Activated CD4-positive, alpha-beta T cell treated with anti-CD3 and anti-CD28 coated beads, Interleukin-2, Interleukin-4, amounts not matched to agents 100 ng/mL and 50 ng/mL, durations not matched to agents 16 hours and 8 hours (primary cell): ENCODE data around the gene C11orf21.

Experiments used
- DNase-seq: peaks from one replicate; pipeline ENCODE4 v3.0.0-alpha.2; 2020; ENCODE audit warnings: low spot score

Gene C11orf21

GRCh38 chr11:2259466-2259830 is 42.3 kb downstream of the C11orf21 start:
- DNase-seq = no peak

DNA sequence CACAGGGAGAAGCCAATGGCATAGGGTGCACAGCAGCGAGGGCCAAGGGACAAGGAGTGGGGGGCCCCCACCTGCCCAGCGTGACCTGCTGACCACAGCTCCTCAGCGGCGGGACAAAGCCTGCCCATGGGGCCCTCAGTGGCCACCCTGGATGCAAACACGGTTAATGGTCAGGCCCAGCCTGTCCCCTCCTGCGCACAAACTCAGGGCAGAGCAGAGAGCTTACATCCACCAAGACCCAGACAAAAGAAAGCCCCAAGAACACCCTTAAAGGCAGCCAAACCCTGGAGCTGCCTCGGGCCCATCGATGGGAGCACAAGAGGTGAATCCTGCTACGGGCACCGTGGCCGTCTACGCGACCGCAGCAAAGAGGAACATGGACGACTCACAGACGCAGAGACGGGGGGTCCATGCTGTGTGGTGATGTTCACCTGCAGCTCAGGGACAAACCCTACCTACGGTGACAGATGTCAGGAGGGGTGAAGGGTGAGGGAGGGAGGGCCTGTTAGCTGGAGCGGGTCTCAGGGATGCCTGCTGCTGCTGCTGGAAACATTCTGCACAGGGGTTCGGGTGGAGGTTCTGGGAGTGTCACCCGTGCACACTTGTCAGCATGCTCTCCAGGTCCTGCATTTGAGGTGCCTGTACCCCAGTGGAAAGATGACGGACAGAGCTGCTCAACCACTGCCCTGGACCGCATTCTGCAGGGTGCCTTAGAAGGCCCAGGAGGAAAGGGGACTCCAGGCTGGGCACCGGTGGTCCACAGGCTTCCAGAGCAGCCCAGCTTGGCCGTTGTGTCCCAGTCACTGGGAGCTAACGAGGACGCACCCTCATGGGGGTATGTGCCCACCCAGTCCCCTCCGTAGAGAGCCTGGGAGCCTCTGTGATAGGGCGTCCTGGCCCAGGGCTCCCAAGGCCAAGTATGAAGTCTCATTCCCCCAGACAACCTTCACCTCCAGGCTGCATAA is 42.9 kb downstream of the C11orf21 start:
- DNase-seq = no peak

DNA sequence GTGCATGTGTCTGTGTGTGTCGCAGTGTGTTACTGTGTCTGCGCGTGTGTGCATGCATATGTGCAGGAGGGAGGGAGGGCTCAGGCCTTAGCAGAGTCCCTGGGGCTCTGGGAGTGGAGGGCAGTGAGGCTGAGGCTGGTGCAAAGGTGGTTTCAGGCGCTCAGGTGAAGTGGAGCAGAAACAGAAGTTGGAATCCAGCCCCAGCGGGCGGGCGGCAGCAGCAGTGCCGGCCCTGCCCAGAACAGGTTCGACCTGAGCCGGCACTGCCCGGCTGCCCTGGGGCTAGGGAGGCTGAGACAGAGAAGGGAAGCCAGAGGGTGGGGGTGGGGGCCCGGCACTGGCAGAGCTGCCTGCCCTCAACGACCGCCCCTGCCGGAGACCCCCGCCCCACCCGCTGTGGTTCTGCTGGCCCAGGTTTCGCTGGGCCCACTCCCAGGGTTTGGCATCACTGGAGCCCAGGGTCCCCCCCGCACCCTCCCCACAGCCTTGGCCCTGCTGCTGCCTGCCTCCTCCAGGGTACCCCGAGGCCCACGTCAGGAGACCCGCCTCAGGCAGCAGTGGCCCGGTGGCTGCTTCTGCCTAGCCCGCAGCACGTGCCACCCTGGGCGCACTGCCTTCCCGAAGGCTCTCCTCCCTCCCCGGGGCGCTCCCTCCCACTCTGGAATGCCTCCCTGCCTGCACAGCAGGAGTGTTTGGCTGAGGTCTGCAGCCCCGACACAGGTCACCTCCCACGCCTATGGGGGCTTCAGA is 44.6 kb downstream of the C11orf21 start:
- DNase-seq = no peak

DNA sequence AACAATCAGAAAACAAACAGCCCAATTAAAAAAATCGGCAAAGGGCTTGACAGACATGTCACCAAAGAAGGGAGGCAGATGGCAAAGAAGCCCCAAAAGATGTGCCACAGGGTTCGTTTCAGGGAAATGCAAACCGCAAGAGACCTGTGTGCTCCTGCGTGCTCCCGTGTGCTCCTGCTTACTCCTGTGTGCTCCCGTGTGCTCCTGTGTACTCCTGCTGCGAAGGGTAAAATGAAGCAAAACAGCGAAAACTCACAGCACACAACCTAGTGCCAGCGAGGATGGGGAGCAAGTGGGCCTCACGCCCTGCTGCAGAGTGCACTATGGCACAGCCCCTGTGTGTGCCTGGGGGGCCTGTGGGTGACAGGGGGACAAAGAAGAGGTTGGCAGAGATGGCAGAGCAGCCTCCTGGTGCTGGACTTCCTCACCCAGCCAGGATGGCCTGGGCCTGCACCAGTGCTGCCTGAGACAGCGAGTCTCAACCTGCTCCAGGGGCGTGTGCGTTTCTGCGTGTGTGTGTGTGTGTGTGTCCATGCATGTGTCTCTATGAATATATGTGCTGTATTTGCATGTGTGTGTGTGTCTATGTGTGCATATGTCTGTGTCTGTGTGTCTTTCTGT is 45.3 kb downstream of the C11orf21 start:
- no peak for DNase-seq

GRCh38 chr11:2252018-2252417 is 49.7 kb downstream of the C11orf21 start:
- no peak for DNase-seq

DNA sequence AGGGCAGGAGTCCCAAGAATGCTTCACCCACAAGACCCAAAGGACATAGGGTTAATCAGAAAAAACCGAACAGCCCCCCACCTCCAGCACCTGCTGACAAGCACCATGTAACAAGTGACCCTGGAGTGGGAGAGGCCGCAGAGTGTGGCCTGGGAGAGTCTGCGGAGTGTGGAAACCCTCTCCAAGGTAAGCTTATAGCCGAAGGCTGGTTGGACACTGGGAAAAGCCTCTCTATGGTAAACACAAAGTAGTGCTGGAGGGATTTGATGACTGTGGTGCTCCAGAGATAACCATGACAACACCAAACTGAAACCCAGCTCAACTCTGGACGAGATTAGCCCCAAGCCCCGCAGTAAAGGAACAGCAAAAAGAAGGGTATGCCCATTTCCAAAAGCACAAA is 50.6 kb downstream of the C11orf21 start:
- no peak for DNase-seq

DNA sequence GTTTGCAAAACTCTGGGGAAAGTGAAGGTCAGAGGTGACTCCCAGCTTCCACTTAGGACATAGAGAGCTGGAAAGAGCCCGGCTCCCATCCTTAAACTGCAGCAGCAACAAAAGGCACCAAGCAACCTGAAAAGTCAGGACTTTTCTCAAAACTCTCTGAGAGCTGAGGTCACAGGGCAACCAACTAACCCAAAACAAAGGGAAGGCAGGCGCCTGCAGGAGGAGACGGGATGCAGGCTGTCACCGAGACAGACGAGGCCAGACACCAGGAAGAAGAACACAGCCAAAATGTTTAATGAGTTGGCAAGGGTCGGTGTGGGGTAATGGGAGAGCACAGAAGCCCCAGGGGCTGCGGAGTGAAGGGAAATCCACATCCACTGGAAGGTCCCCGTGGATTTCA is 51.2 kb downstream of the C11orf21 start:
- no peak for DNase-seq

DNA sequence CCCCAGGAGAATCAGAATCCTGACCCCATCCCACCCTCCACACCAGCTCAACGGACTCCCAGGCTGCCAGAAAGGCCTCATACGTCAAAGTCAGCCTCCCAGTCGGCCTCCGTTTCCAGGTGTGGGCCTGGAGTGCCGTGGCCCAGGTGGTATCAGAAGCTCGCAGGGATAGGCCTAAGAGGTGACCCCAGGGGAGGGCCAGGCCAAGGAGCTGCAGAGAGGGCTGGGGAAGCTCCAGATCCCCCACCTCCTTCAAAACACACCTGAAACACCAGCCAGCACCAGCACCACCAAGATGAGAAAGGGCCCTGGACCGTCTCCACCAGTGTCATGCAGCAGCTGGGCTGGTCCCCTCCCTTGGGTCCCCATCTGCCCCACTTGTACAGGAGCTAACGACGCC is 51.7 kb downstream of the C11orf21 start:
- DNase-seq = no peak

- DNase-seq = no peak
Observed at GRCh38 chr11:2249189-2249916, 52.4 kb downstream of the C11orf21 start.

GRCh38 chr11:2248762-2249161 is 53.0 kb downstream of the C11orf21 start:
- DNase-seq = no peak

DNA sequence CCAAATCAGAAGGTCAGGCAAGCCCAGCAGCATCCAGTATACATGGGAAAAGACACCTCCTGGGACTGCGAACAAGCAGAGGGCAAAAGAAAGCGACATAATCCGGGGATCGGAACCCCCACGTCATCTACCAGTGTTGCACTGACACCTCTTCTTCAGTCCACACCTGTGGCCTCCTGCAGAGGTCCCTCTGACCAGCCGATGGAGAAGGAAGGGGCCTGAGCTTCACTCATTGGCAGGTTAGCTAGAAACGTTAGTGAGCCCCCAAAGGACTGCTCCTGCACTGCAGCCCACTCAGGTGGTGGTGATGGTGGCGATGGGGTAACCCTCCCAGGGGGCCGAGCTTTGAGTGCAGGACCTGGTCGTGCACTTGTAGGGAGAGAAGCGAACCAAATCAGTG is 53.5 kb downstream of the C11orf21 start:
- DNase-seq = no peak

- no peak for DNase-seq
Observed at GRCh38 chr11:2247496-2247895, 54.2 kb downstream of the C11orf21 start.
